ENCODE data around the gene RACGAP1. TPM values are rescaled to one million over a fixed set of nuclear protein-coding genes. Genes with fewer than 3 reads are reported as not detected.

The RACGAP1 gene
- polyA plus RNA-seq, 1 donor from 2014 or later = 18.3 TPM

- H3K27ac ChIP-seq (ENCODE audit: low read length) = no peak overlapping the region
- H3K9me3 ChIP-seq (ENCODE audit: low read length) = no peaks in the 10 kb centered on the region
- no peak overlapping the region for H3K9ac ChIP-seq (ENCODE audit: low read length)
Observed at GRCh38 chr12:49972129-49972528, 53.2 kb downstream of the RACGAP1 start.

GRCh38 chr12:49971141-49971540 is 54.2 kb downstream of the RACGAP1 start:
- no peak for TF ChIP-seq CTCF (IDR thresholded peaks at IDR 0.05; ENCODE audit: poor library complexity, severe bottlenecking)
- TF ChIP-seq EZH2 (IDR thresholded peaks at IDR 0.05; ENCODE audit: borderline replicate concordance, insufficient read depth, low read length, poor library complexity, severe bottlenecking) = no peak
- no peak for TF ChIP-seq POLR2AphosphoS5 (IDR thresholded peaks at IDR 0.05)
- Histone ChIP-seq H3K79me2 (replicated peaks; ENCODE audit: insufficient read depth, low read length) (no peaks in the 10 kb centered on the region), H3K9ac (ENCODE audit: low read length) (no peak overlapping the region), H3K4me2 (ENCODE audit: low read length) (no peak overlapping the region), H3F3A (ENCODE audit: insufficient read depth, low read length, poor library complexity, severe bottlenecking) (no peaks in the 10 kb centered on the region), H3K27me3 (ENCODE audit: insufficient read depth, low read depth, low read length) (no peaks in the 10 kb centered on the region), H3K9me2 (ENCODE audit: insufficient read depth, low read length) (no peaks in the 10 kb centered on the region), H4K20me1 (ENCODE audit: insufficient read depth) (no peaks in the 10 kb centered on the region), H3K4me3 (ENCODE audit: low read length) (no peak overlapping the region), H3K36me3 (ENCODE audit: insufficient read depth, low read length) (no peaks in the 10 kb centered on the region), H3K9me3 (ENCODE audit: low read length) (no peaks in the 10 kb centered on the region), H2AFZ (ENCODE audit: low read depth, low read length) (no peak overlapping the region), H3K27ac (ENCODE audit: low read length) (no peak overlapping the region)

More at GRCh38 chr12:49972129-49972528, 53.2 kb downstream of the RACGAP1 start:
- no peak overlapping the region for H2AFZ ChIP-seq (ENCODE audit: low read depth, low read length)
- H3K4me2 ChIP-seq (ENCODE audit: low read length) = no peak overlapping the region
- no peaks in the 10 kb centered on the region for H3F3A ChIP-seq (ENCODE audit: insufficient read depth, low read length, poor library complexity, severe bottlenecking)
- H3K9me2 ChIP-seq (ENCODE audit: insufficient read depth, low read length) = no peaks in the 10 kb centered on the region
- H4K20me1 ChIP-seq (ENCODE audit: insufficient read depth) = no peaks in the 10 kb centered on the region
- H3K4me3 ChIP-seq (ENCODE audit: low read length) = no peak overlapping the region
- no peaks in the 10 kb centered on the region for H3K79me2 ChIP-seq (replicated peaks; ENCODE audit: insufficient read depth, low read length)
- TF ChIP-seq EZH2 (IDR thresholded peaks at IDR 0.05; ENCODE audit: borderline replicate concordance, insufficient read depth, low read length, poor library complexity, severe bottlenecking) (no peak), SMC3 (conservative IDR thresholded peaks at IDR 0.05; ENCODE audit: poor library complexity) (no peak), POLR2AphosphoS5 (IDR thresholded peaks at IDR 0.05) (no peak), CTCF (IDR thresholded peaks at IDR 0.05; ENCODE audit: poor library complexity, severe bottlenecking) (no peak), REST (IDR thresholded peaks at IDR 0.05; ENCODE audit: borderline replicate concordance) (no peak), RAD21 (conservative IDR thresholded peaks at IDR 0.05) (no peak), MXI1 (conservative IDR thresholded peaks at IDR 0.05; ENCODE audit: poor library complexity, severe bottlenecking) (no peak), TAF1 (IDR thresholded peaks at IDR 0.05; ENCODE audit: low read depth) (no peak), EP300 (conservative IDR thresholded peaks at IDR 0.05; ENCODE audit: poor library complexity, severe bottlenecking) (no peak)
- H3K36me3 ChIP-seq (ENCODE audit: insufficient read depth, low read length) = no peaks in the 10 kb centered on the region
- H3K27me3 ChIP-seq (ENCODE audit: insufficient read depth, low read depth, low read length) = no peaks in the 10 kb centered on the region

Measured in neural cell (in vitro differentiated cells).